ENCODE measurements around the gene FGF22. TPM values are rescaled to one million over a fixed set of nuclear protein-coding genes. Genes with fewer than 3 reads are reported as not detected.

FGF22 gene
- total RNA-seq, 4 donors from 2014 or later, result 0.38 to 1.6 TPM; not detected in 2

DNA sequence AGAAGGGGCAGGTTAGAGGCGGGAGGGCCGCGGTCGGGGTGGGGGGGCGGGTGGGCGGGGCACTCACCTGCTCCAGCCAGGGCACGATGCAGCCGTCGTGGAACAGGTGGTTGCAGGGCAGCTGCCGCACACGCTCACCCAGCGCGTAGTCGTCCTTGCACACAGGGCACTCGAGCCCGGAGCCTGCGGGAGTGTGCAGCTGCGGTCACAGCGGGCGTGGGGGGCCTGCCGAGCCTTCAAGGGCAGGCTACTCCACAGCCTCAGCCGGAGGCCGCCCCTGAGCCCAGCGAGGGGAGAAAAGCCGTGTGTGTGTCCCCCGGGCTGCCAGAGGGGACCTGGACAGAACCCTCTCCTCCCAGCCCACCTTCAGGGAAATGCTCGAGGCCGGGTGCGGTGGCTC is 8.6 kb downstream of the FGF22 start:
- Histone ChIP-seq H3K27ac (no peak overlapping the region), H3K4me3 (no peak overlapping the region), H3K36me3 (peaks cover 43 to 94% (median 65%) of the 10 kb centered on the region in 3 donors), H3K27me3 (no peaks in the 10 kb centered on the region), H3K9me3 (no peaks in the 10 kb centered on the region), H3K4me1 (no peaks in the 10 kb centered on the region)
- no peak for DNase-seq
- intact Hi-C loops (cut with DNase I), result no loop called here
- WGBS, 2 donors, result 80% methylated on average over 1 of the region's 29 CpGs; no CpG with 5 or more reads in 1 of the 2 donors
- no peak for TF ChIP-seq POLR2A (IDR thresholded peaks at IDR 0.05)
- TF ChIP-seq, protein P1, sequence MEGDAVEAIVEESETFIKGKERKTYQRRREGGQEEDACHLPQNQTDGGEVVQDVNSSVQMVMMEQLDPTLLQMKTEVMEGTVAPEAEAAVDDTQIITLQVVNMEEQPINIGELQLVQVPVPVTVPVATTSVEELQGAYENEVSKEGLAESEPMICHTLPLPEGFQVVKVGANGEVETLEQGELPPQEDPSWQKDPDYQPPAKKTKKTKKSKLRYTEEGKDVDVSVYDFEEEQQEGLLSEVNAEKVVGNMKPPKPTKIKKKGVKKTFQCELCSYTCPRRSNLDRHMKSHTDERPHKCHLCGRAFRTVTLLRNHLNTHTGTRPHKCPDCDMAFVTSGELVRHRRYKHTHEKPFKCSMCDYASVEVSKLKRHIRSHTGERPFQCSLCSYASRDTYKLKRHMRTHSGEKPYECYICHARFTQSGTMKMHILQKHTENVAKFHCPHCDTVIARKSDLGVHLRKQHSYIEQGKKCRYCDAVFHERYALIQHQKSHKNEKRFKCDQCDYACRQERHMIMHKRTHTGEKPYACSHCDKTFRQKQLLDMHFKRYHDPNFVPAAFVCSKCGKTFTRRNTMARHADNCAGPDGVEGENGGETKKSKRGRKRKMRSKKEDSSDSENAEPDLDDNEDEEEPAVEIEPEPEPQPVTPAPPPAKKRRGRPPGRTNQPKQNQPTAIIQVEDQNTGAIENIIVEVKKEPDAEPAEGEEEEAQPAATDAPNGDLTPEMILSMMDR (IDR thresholded peaks at IDR 0.05), result no peak

DNA sequence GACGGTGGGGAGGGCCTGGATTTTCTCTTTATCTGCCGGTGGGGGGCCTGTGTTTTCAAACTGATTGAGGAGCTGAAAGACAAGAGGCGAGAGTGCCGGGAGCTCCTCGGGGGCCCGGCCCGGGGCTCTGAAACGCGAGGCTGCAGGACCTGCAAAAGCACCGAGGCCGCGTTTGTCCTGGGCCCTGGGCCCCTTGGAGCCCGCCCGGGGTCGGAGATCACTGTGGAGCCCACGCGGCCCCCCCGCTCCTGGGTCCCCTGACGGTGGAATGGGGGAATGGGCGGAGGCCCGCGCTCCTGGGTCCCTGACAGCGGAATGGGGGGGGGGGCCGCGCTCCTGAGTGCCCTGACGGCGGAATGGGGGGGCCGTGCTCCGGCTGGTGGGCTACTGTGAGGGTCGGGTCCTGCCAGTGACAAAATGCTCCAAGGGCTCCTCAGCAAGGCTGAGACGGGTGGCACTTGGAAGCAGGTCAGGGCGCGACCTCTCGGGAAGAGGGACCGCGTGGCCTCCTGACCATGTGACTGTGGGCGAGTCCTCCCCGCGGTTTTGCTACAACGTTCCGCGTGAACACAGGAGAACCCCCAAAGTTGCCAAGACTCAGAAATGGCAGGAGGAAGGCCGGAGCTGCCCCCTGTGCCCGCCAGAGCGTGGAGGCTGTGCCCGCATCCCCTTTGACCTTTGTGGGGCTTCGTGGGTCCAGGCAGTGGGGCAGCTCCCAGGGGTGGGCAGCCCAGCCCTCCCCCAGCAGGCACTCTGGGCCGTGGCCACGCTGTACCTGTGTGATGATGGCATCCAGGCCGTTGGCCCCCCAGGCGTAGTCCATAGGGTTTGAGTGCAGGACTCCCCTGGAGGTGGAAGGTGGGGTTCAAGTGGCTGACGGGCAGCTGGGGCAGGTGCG is 9.5 kb downstream of the FGF22 start:
- WGBS, 2 donors, result 91 to 97% methylated on average over 9 to 18 of the region's 53 CpGs
- TF ChIP-seq, protein P1 (IDR thresholded peaks at IDR 0.05), result no peak
- TF ChIP-seq POLR2A (IDR thresholded peaks at IDR 0.05), result no peak
- no peak for DNase-seq

DNA sequence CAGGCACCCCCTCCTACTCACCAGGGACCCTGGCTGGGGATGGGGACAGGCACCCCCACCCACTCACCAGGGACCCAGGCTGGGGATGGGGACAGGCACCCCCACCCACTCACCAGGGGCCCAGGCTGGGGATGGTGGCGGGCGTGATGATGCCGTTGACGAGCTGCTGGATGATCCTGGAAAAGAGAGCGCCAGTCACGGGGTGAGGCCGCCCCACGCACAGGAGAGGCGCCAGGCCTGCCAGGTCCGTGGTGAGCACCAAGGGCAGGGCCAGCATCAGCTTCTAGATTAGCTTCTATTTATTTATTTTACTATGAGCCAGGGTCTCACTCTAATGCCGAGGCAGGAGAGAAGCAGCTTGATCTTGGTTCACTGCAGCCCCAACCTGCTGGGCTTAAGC is 10.4 kb downstream of the FGF22 start:
- no peaks in the 10 kb centered on the region for H3K9me3 ChIP-seq
- DNase-seq, result no peak
- no peak overlapping the region for H3K4me3 ChIP-seq
- H3K4me1 ChIP-seq, result peaks cover 0 to 6% (median 0%) of the 10 kb centered on the region in 3 donors
- H3K27me3 ChIP-seq, result no peaks in the 10 kb centered on the region
- intact Hi-C loops (cut with DNase I), result no loop called here
- H3K27ac ChIP-seq, result no peak overlapping the region
- TF ChIP-seq, protein P1 (IDR thresholded peaks at IDR 0.05), result no peak
- TF ChIP-seq POLR2A (IDR thresholded peaks at IDR 0.05), result no peak
- 70 to 89% methylated on average over 2 to 6 of the region's 11 CpGs for WGBS, 2 donors
- H3K36me3 ChIP-seq, result peaks cover 53 to 99% (median 65%) of the 10 kb centered on the region in 3 donors

More for the DNA sequence above, 9.5 kb downstream of the FGF22 start:
- H3K4me3 ChIP-seq, result no peak overlapping the region
- peaks cover 0 to 6% (median 0%) of the 10 kb centered on the region in 3 donors for H3K4me1 ChIP-seq
- no peak overlapping the region for H3K27ac ChIP-seq
- intact Hi-C loops (cut with DNase I), result no loop called here
- no peaks in the 10 kb centered on the region for H3K27me3 ChIP-seq
- peaks cover 52 to 100% (median 65%) of the 10 kb centered on the region in 3 donors for H3K36me3 ChIP-seq
- no peaks in the 10 kb centered on the region for H3K9me3 ChIP-seq

DNA sequence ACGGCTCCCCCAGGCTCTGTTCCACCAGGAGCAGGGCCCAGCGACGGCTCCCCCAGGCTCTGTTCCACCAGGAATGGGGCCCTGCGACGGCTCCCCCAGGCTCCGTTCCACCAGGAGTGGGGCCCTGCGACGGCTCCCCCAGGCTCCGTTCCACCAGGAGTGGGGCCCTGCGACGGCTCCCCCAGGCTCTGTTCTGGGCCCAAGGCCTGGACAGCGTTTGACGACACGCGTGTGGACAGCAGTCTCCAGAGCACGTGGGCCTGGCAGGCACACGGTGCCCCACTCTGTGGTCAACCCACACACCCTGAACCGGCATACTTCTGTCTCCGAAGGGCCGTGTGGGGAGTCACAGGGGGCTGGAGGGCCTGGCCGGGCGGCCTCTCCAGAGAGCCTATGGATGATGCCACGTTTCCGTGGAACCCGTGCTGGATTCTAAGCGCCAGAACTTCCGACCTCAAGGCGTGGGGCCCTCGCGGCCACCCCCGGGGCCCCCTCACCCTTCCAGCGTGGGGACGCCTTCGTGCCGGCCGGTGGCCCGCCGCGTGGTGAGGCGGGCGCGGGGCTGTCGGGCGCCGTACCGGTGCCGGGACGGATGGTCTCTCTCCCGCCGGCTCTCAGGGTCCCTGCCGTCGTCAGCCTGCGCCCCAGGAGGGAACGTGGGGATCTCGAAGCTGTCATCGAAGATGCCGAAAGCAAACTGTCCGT is 11.6 kb downstream of the FGF22 start:
- H3K27ac ChIP-seq, result no peak overlapping the region
- H3K9me3 ChIP-seq, result no peaks in the 10 kb centered on the region
- intact Hi-C loops (cut with DNase I), result no loop called here
- peaks cover 53 to 98% (median 64%) of the 10 kb centered on the region in 3 donors for H3K36me3 ChIP-seq
- no peak overlapping the region for H3K4me3 ChIP-seq
- WGBS, 2 donors, result 94 to 96% methylated on average over 5 to 10 of the region's 58 CpGs
- no peak for DNase-seq
- peaks cover 0 to 18% (median 0%) of the 10 kb centered on the region in 3 donors for H3K4me1 ChIP-seq
- TF ChIP-seq, protein P1 (IDR thresholded peaks at IDR 0.05), result no peak
- no peak for TF ChIP-seq POLR2A (IDR thresholded peaks at IDR 0.05)
- H3K27me3 ChIP-seq, result no peaks in the 10 kb centered on the region

DNA sequence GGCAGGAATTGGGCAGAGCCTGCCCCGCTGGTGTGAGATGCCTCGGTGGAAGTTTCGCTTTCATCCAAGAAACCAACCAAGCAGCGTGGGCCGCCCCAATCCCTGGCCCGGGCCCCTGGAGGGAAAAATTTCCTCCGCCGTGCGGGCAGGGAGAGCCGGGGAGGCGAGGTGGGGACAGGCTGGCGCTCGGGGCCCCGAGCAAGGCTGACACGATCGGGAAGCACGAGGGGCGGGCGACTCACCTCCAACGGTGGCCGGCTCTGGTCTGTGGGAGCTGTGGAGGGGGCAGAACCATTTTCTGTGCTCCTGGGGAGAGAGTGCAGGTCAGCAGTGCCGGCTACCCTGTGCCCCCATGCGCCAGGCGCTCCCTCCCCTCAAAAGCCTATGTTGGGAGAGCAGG is 12.3 kb downstream of the FGF22 start:
- H3K27me3 ChIP-seq, result no peaks in the 10 kb centered on the region
- 88% methylated on average over 15 of the region's 24 CpGs; no CpG with 5 or more reads in 1 of the 2 donors for WGBS, 2 donors
- no peak overlapping the region for H3K27ac ChIP-seq
- no peaks in the 10 kb centered on the region for H3K9me3 ChIP-seq
- no peak for DNase-seq
- H3K4me3 ChIP-seq, result no peak overlapping the region
- H3K36me3 ChIP-seq, result peaks cover 53 to 98% (median 57%) of the 10 kb centered on the region in 3 donors
- TF ChIP-seq, protein P1 (IDR thresholded peaks at IDR 0.05), result no peak
- TF ChIP-seq POLR2A (IDR thresholded peaks at IDR 0.05), result no peak
- peaks cover 0 to 25% (median 0%) of the 10 kb centered on the region in 3 donors for H3K4me1 ChIP-seq
- intact Hi-C loops (cut with DNase I), result no loop called here

Data from esophagus squamous epithelium (tissue), 5 donors.